Measurements from ENCODE around the gene WNT1. TPM values are rescaled to one million over a fixed set of nuclear protein-coding genes. Genes with fewer than 3 reads are reported as not detected.

WNT1 gene
- total RNA-seq, 1 donor from 2014 or later = not detected

- H3K4me3 ChIP-seq = no peak overlapping the region
- H3K36me3 ChIP-seq = peaks cover 4 to 43% of the 10 kb centered on the region in 2 donors
- intact Hi-C loops (cut with DNase I) = no loop called here
- no peak overlapping the region for H3K27ac ChIP-seq
- H3K27me3 ChIP-seq = peaks cover 2% of the 10 kb centered on the region
- no peaks in the 10 kb centered on the region for H3K9me3 ChIP-seq
- TF ChIP-seq POLR2AphosphoS5 (IDR thresholded peaks at IDR 0.05; ENCODE audit: insufficient read depth in 1 of 2, low read depth in 1 of 2) (no peak), POLR2A (IDR thresholded peaks at IDR 0.05) (no peak), CTCF (IDR thresholded peaks at IDR 0.05) (no peak)
- peaks cover 45% of the 10 kb centered on the region for H3K4me1 ChIP-seq
- no peak for DNase-seq (ENCODE audit: extremely low spot score in 2 of 2)
These were observed 22.2 kb downstream of the WNT1 start for GRCh38 chr12:49000346-49000745.

DNA sequence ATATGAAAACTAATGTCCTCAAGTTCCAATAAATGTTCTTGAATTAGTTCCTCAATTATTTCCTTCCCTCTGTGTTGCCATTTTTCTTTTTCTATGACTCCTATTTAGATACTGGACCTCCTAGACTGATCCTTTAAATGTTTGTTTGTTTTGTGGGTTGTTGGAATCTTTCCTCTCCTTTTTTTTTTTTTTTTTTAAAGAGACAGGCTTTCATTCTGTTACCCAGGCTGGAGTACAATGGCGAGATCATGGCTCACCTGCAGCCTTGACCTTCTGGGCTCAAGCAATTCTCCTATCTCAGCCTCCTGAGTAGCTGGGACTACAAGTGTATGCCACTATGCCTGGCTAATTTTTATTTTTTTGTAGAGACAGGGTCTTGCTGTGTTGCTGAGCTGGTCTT, 30.8 kb downstream of the WNT1 start:
- Histone ChIP-seq H3K4me3 (no peak overlapping the region), H3K9me3 (no peaks in the 10 kb centered on the region), H3K27ac (no peak overlapping the region), H3K36me3 (peaks cover 10 to 29% of the 10 kb centered on the region in 2 donors), H3K27me3 (no peaks in the 10 kb centered on the region), H3K4me1 (no peaks in the 10 kb centered on the region)
- intact Hi-C loops (cut with DNase I) = no loop called here
- DNase-seq (ENCODE audit: extremely low spot score in 2 of 2) = no peak
- TF ChIP-seq POLR2AphosphoS5 (IDR thresholded peaks at IDR 0.05; ENCODE audit: insufficient read depth in 1 of 2, low read depth in 1 of 2) (no peak), CTCF (IDR thresholded peaks at IDR 0.05) (no peak)

GRCh38 chr12:49010092-49010668, 32.1 kb downstream of the WNT1 start:
- TF ChIP-seq POLR2A (IDR thresholded peaks at IDR 0.05) (no peak), POLR2AphosphoS5 (IDR thresholded peaks at IDR 0.05; ENCODE audit: insufficient read depth in 1 of 2, low read depth in 1 of 2) (no peak), CTCF (IDR thresholded peaks at IDR 0.05) (no peak)
- Histone ChIP-seq H3K9me3 (no peaks in the 10 kb centered on the region), H3K36me3 (peaks cover 8 to 18% of the 10 kb centered on the region in 2 donors), H3K27me3 (no peaks in the 10 kb centered on the region), H3K27ac (no peak overlapping the region), H3K4me3 (no peak overlapping the region), H3K4me1 (no peaks in the 10 kb centered on the region)
- DNase-seq (ENCODE audit: extremely low spot score in 2 of 2) = no peak
- intact Hi-C loops (cut with DNase I) = loop anchor here (10.0 kb wide), 1 partner anchor 1725 kb away; no protein-coding TSS in a partner anchor

DNA sequence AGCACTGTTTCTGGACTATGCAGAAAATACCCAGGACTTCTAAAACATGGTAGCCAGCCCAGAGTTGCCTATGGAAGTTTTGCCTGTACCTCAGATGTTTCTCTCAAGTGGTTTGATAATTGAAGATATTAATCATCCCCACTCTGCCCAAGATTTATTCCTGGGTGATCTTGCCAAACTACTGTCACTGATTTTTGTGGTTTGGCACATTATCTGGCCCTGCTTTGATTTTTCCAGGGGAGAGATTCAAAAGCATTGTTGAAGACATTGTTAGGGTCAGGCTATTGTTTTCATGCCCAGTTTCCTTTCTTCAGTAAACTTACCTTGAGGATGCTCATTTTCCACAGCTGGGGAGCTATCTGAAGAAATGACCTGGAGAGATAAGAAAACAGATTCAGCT, 34.6 kb downstream of the WNT1 start:
- Histone ChIP-seq H3K36me3 (peaks cover 4 to 13% of the 10 kb centered on the region in 2 donors), H3K27me3 (no peaks in the 10 kb centered on the region), H3K27ac (no peak overlapping the region), H3K4me3 (no peak overlapping the region), H3K4me1 (peaks cover 10% of the 10 kb centered on the region), H3K9me3 (no peaks in the 10 kb centered on the region)
- no peak for DNase-seq (ENCODE audit: extremely low spot score in 2 of 2)
- intact Hi-C loops (cut with DNase I) = loop anchor here (10.0 kb wide), 1 partner anchor 1728 kb away; no protein-coding TSS in a partner anchor
- no peak for TF ChIP-seq POLR2AphosphoS5 (IDR thresholded peaks at IDR 0.05; ENCODE audit: insufficient read depth in 1 of 2, low read depth in 1 of 2)
- TF ChIP-seq POLR2A (IDR thresholded peaks at IDR 0.05) = no peak
- no peak for TF ChIP-seq CTCF (IDR thresholded peaks at IDR 0.05)

DNA sequence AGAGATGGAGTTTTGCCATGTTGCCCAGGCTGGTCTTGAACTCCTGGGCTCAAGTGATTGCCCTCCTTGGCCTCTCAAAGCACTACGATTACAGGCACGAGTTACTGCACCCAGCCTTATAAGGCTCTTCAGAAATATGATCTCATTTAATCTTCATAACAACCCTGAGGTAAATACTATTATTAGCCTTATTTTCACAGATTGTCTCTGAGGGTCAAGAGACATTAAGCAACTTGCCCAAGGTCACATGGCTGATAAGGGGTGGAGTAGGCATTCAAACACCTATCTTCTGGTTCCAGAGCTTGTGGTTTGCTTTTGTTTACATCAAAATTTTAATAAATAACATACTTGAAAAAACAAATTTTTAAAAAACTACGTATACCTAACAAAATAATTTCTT, 35.3 kb downstream of the WNT1 start:
- Histone ChIP-seq H3K4me1 (peaks cover 14% of the 10 kb centered on the region), H3K9me3 (no peaks in the 10 kb centered on the region), H3K27ac (no peak overlapping the region), H3K4me3 (no peak overlapping the region), H3K27me3 (no peaks in the 10 kb centered on the region), H3K36me3 (peaks cover 4 to 13% of the 10 kb centered on the region in 2 donors)
- TF ChIP-seq CTCF (IDR thresholded peaks at IDR 0.05) (no peak), POLR2AphosphoS5 (IDR thresholded peaks at IDR 0.05; ENCODE audit: insufficient read depth in 1 of 2, low read depth in 1 of 2) (no peak), POLR2A (IDR thresholded peaks at IDR 0.05) (no peak)
- intact Hi-C loops (cut with DNase I) = loop anchor here (10.0 kb wide), 1 partner anchor 1729 kb away; no protein-coding TSS in a partner anchor
- DNase-seq (ENCODE audit: extremely low spot score in 2 of 2) = no peak
